Kidney epithelial cell (primary cell): Measurements from ENCODE around the gene ST8SIA1. TPM values are rescaled to one million over a fixed set of nuclear protein-coding genes. Genes with fewer than 3 reads are reported as not detected.
"Not testable (repeated sequence)": the region's sequence is repeated elsewhere in the genome, so short reads cannot be mapped to it uniquely, and the experiment has no call there.

Source experiments
- DNase-seq: peaks from one replicate; pipeline ENCODE4 v3.0.0-alpha.2; 2010; ENCODE audit warnings: low read depth
- H3K27me3 ChIP-seq: 2 replicates; pipeline ENCODE4 v1.6.0; 2011; ENCODE audit warnings: low read length; ENCODE audit not compliant: control insufficient read depth, insufficient read depth
- H3K36me3 ChIP-seq: 2 replicates; pipeline ENCODE4 v1.5.1; 2011; ENCODE audit warnings: low read length; ENCODE audit not compliant: control insufficient read depth, insufficient read depth
- H3K4me3 ChIP-seq: 2 replicates; pipeline ENCODE4 v1.5.1; 2011; ENCODE audit warnings: low read depth, mild to moderate bottlenecking, control low read depth, low read length
- total RNA-seq: library from RNA; depleted of rRNA; stranded (reverse); fragments of >200 nt; gene quantifications from 2 replicates; pipeline ENCODE4 v1.2.3, GENCODE V29; 2015
- TF ChIP-seq, protein P1 (sequence below): IDR thresholded peaks from 2 replicates; pipeline ENCODE4 v1.5.1; 2011; ENCODE audit warnings: mild to moderate bottlenecking, moderate library complexity, low read length, control low read depth, inconsistent platforms; ENCODE audit not compliant: insufficient read depth, poor library complexity, severe bottlenecking

Gene ST8SIA1
- total RNA-seq, 1 donor from 2014 or later, result 0.21 TPM

GRCh38 chr12:22173177-22173576 lies 161.3 kb downstream of the ST8SIA1 start:
- DNase-seq, result no peak
- H3K36me3 ChIP-seq, result no peaks in the 10 kb centered on the region
- no peaks in the 10 kb centered on the region for H3K27me3 ChIP-seq
- H3K4me3 ChIP-seq, result no peak overlapping the region
- TF ChIP-seq, protein P1, sequence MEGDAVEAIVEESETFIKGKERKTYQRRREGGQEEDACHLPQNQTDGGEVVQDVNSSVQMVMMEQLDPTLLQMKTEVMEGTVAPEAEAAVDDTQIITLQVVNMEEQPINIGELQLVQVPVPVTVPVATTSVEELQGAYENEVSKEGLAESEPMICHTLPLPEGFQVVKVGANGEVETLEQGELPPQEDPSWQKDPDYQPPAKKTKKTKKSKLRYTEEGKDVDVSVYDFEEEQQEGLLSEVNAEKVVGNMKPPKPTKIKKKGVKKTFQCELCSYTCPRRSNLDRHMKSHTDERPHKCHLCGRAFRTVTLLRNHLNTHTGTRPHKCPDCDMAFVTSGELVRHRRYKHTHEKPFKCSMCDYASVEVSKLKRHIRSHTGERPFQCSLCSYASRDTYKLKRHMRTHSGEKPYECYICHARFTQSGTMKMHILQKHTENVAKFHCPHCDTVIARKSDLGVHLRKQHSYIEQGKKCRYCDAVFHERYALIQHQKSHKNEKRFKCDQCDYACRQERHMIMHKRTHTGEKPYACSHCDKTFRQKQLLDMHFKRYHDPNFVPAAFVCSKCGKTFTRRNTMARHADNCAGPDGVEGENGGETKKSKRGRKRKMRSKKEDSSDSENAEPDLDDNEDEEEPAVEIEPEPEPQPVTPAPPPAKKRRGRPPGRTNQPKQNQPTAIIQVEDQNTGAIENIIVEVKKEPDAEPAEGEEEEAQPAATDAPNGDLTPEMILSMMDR, result no peak

- Histone ChIP-seq H3K4me3 (no peak overlapping the region), H3K36me3 (no peaks in the 10 kb centered on the region), H3K27me3 (no peaks in the 10 kb centered on the region)
- TF ChIP-seq, protein P1, result no peak
- no peak for DNase-seq
These were observed 162.0 kb downstream of the ST8SIA1 start for GRCh38 chr12:22172501-22172900.

- Histone ChIP-seq H3K4me3 (no peak overlapping the region), H3K36me3 (no peaks in the 10 kb centered on the region), H3K27me3 (no peaks in the 10 kb centered on the region)
- TF ChIP-seq, protein P1, result no peak
- no peak for DNase-seq
These were observed 165.1 kb downstream of the ST8SIA1 start for GRCh38 chr12:22169376-22169775.

DNA sequence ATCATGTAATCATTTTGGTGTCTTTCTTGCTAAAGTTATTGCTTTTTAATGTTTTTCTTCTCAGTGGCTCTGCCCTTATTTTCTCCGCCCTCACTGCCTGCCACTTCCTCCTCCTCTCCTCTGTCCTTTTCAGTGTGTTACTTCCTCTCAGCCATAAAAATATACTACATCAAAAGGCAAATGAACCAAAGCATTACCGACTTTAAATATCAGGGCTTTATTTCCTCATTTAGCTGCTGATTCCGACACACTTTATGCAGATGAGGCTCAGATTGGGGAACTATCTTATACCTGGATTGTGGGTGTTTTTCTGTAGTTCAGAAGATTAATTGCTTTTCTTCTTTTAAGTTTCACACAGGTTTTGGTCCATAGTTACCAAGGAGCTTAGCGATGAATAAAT lies 170.4 kb downstream of the ST8SIA1 start:
- no peak for DNase-seq
- TF ChIP-seq, protein P1, result no peak
- Histone ChIP-seq H3K27me3 (no peaks in the 10 kb centered on the region), H3K4me3 (no peak overlapping the region), H3K36me3 (no peaks in the 10 kb centered on the region)

GRCh38 chr12:22163594-22163993 lies 170.9 kb downstream of the ST8SIA1 start:
- Histone ChIP-seq H3K27me3 (no peaks in the 10 kb centered on the region), H3K36me3 (no peaks in the 10 kb centered on the region), H3K4me3 (no peak overlapping the region)
- TF ChIP-seq, protein P1, result no peak
- DNase-seq, result no peak

- TF ChIP-seq, protein P1, result no peak
- DNase-seq, result no peak
- Histone ChIP-seq H3K36me3 (no peaks in the 10 kb centered on the region), H3K27me3 (no peaks in the 10 kb centered on the region), H3K4me3 (no peak overlapping the region)
These were observed 174.0 kb downstream of the ST8SIA1 start for GRCh38 chr12:22160396-22161003.

DNA sequence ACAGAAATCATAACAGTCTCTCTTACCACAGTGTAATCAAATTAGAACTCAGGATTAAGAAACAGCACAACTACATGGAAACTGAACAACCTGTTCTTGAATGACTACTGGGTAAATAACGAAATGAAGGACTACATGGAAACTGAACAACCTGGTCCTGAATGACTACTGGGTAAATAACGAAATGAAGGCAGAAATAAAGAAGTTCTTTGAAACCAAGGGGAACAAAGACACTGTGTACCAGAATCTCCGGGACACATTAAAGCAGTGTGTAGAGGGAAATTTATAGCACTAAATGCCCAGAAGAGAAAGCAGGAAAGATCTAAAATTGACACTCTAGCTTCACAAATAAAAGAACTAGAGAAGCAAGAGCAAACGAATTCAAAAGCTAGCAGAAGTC lies 185.2 kb downstream of the ST8SIA1 start:
- not testable (repeated sequence) for DNase-seq, H3K36me3 ChIP-seq, H3K27me3 ChIP-seq, H3K4me3 ChIP-seq

DNA sequence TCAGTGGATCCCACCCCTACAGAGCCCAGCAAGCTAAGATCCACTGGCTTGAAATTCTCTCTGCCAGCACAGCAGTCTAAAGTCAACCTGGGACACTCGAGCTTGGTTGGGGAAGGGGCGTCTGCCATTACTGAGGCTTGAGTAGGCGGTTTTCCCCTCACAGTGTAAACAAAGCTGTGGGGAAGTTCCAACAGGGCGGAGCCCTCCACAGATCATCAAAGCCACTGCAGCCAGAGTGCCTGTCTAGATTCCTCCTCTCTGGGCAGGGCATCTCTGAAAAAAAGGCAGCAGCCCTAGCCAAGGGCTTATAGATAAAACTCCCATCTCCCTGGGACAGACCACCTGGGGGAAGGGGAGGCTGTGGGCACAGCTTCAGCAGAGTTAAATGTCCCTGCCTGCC lies 187.8 kb downstream of the ST8SIA1 start:
- not testable (repeated sequence) for H3K27me3 ChIP-seq, DNase-seq, H3K4me3 ChIP-seq, H3K36me3 ChIP-seq
